COLO829 (cell line): Measurements from ENCODE around the gene ATF2.

ENCODE experiments used
- DNase-seq: peaks from one replicate; pipeline ENCODE4 v3.0.0; 2012; ENCODE audit warnings: low spot score

Gene ATF2

DNA sequence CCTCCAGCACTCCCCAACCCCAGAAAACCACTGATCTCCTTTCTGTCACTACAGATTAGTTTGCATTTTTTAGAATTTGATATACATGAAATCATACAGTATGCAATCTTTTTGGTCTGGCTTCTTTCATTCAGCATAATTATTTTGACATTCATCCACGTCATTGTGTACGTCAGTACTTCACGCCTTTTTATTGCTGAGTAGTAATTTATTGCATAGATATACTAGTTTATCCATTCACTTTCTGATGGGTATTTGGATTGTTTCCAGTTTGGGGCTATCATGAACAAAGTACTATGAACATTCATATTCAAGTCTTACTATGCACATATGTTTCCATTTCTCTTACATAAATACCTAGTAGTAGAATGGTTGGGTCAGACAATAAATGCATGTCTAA, 142.8 kb downstream of the ATF2 start:
- DNase-seq: no peak

- no peak for DNase-seq
Measured at GRCh38 chr2:175022923-175023322, 145.1 kb downstream of the ATF2 start.
